K562 (cell line): Measurements from ENCODE around the gene DOCK1. TPM values are rescaled to one million over a fixed set of nuclear protein-coding genes. Genes with fewer than 3 reads are reported as not detected.

Experiments used
- ATAC-seq: fragments of 200-7000 bp; cut with Tn5 transposase; 3 replicates; pipeline ENCODE4 v1.9.1; 2020; ENCODE audit warnings: moderate library complexity
- BruUV-seq: library from RNA; stranded (reverse); fragments of 400-500 nt; replicated peaks from 2 replicates; lab custom pipeline; 2021; lab: Mats Ljungman, UMichigan
- CTCF ChIA-PET: fragments of 300-600 bp; formaldehyde crosslinking; extraction: SDS; loops from one replicate; lab custom pipeline; 2021; ENCODE audit warnings: low intra/inter-chr PET ratio; lab: Yijun Ruan, JAX
- POLR2A ChIA-PET: fragments of 300-600, 350-650 bp; sonication (Branson Sonifier 250); formaldehyde crosslinking; extraction: SDS; loops from one replicate; lab custom pipeline; 2021; ENCODE audit warnings: antibody characterized with exemption, inconsistent platforms; lab: Yijun Ruan, JAX
- DNase-seq, 4 experiments: peaks; one replicate each; pipeline versions ENCODE4 v3.0.0 to v3.0.0-alpha.2; 2011 to 2018; ENCODE audit warnings: low spot score in 3 of 4, mixed read lengths in 3 of 4; ENCODE audit errors: extremely low read depth in 1 of 4
- FAIRE-seq: peaks from 2 replicates; lab custom pipeline; 2011; peaks lifted over from hg19 to GRCh38; lab: Jason Lieb, UNC
- H2AFZ ChIP-seq: 2 replicates; pipeline ENCODE4 v1.6.0; 2011; ENCODE audit warnings: low read depth, low read length, control low read depth, inconsistent platforms
- H3K27ac ChIP-seq: fragments of 200-600 bp; 3 replicates; pipeline ENCODE4 v1.8.0; 2011; ENCODE audit warnings: low read depth, mild to moderate bottlenecking, control low read depth, inconsistent platforms, low read length, moderate library complexity, mixed read lengths; ENCODE audit errors: extremely low read depth
- H3K27me3 ChIP-seq, 2 experiments: fragments of 300-600 bp in 1 of 2; 2 replicates in 1 of 2; 3 replicates in 1 of 2; pipeline versions ENCODE4 v1.6.0 to v1.8.0; 2011; ENCODE audit warnings: inconsistent platforms in 2 of 2, low read length in 2 of 2, mild to moderate bottlenecking in 1 of 2, mixed read lengths in 1 of 2, moderate library complexity in 1 of 2; ENCODE audit not compliant: control insufficient read depth in 2 of 2, insufficient read depth in 2 of 2
- H3K36me3 ChIP-seq: fragments of 300-600 bp; 3 replicates; pipeline ENCODE4 v1.8.0; 2011; ENCODE audit warnings: mild to moderate bottlenecking, low read length, inconsistent platforms; ENCODE audit not compliant: control insufficient read depth, insufficient read depth
- H3K4me1 ChIP-seq, 2 experiments: fragments of 200-600 bp in 1 of 2; replicated peaks in 1 of 2; 2 replicates in 1 of 2; 3 replicates in 1 of 2; pipeline versions ENCODE4 v1.5.1 to v1.8.0; 2011; ENCODE audit warnings: inconsistent platforms in 2 of 2, low read length in 2 of 2, mild to moderate bottlenecking in 1 of 2, mixed read lengths in 1 of 2, moderate library complexity in 1 of 2; ENCODE audit not compliant: control insufficient read depth in 2 of 2, insufficient read depth in 2 of 2
- H3K4me2 ChIP-seq: 2 replicates; pipeline ENCODE4 v1.6.1; 2011; ENCODE audit warnings: low read length, control low read depth, inconsistent platforms, mixed read lengths; ENCODE audit not compliant: insufficient read depth
- H3K4me3 ChIP-seq: fragments of 200-600 bp; sonication (generic), shearing (Covaris generic); 2 replicates; pipeline ENCODE4 v1.5.1; 2016; ENCODE audit warnings: control low read depth, inconsistent platforms
- H3K79me2 ChIP-seq: fragments of 200-600 bp; 3 replicates; pipeline ENCODE4 v1.8.0; 2011; ENCODE audit warnings: low read length, inconsistent platforms; ENCODE audit not compliant: control insufficient read depth, insufficient read depth
- H3K9ac ChIP-seq, 2 experiments: 2 replicates each; pipeline versions ENCODE4 v1.6.0 to v1.6.1; 2011; ENCODE audit warnings: low read depth in 2 of 2, low read length in 2 of 2, control low read depth in 1 of 2, inconsistent platforms in 1 of 2, mild to moderate bottlenecking in 1 of 2, mixed read lengths in 1 of 2; ENCODE audit not compliant: insufficient read depth in 1 of 2
- H3K9me1 ChIP-seq: one replicate; pipeline ENCODE4 v1.6.0; 2011; ENCODE audit warnings: inconsistent platforms, mild to moderate bottlenecking, low read length, moderate library complexity; ENCODE audit not compliant: control insufficient read depth, insufficient read depth
- H3K9me3 ChIP-seq: replicated peaks from 2 replicates; pipeline ENCODE4 v1.5.1; 2011; ENCODE audit warnings: low read depth, low read length, inconsistent platforms; ENCODE audit not compliant: control insufficient read depth, insufficient read depth
- H4K20me1 ChIP-seq: replicated peaks from 2 replicates; pipeline ENCODE4 v1.6.1; 2011; ENCODE audit warnings: low read length, inconsistent platforms, mixed read lengths; ENCODE audit not compliant: control insufficient read depth, insufficient read depth
- BRD9 ChIP-seq: fragments of 450-650 bp; IDR thresholded peaks from 2 replicates; pipeline ENCODE4 v1.6.1; 2018; ENCODE audit warnings: low read depth; ENCODE audit not compliant: partially characterized antibody
- ETV5 ChIP-seq: sonication (generic); formaldehyde crosslinking; IDR thresholded peaks from 2 replicates; pipeline ENCODE4 v1.4.0; 2020; ENCODE audit warnings: low read depth, mild to moderate bottlenecking, missing genetic modification reagents
- NONO ChIP-seq, 2 experiments: fragments of 200-400 bp in 1 of 2; fragments of 450-650 bp in 1 of 2; formaldehyde crosslinking in 1 of 2; IDR thresholded peaks; 2 replicates each; pipeline ENCODE4 v1.6.1; 2017; ENCODE audit warnings: low read depth in 2 of 2, mild to moderate bottlenecking in 2 of 2, moderate library complexity in 2 of 2, low read length in 1 of 2
- NR1H2 ChIP-seq: sonication (generic); formaldehyde crosslinking; IDR thresholded peaks from 2 replicates; pipeline ENCODE4 v1.4.0; 2020; ENCODE audit warnings: mild to moderate bottlenecking, missing genetic modification reagents
- POLR3A ChIP-seq: IDR thresholded peaks from 2 replicates; pipeline ENCODE4 v1.6.1; 2011; ENCODE audit warnings: borderline replicate concordance, mild to moderate bottlenecking, moderate library complexity; ENCODE audit not compliant: insufficient read length, insufficient read depth; ENCODE audit errors: extremely low read depth
- POU5F1 ChIP-seq: fragments of 150-350 bp; IDR thresholded peaks from 2 replicates; pipeline ENCODE4 v1.6.1; 2014; ENCODE audit warnings: borderline replicate concordance, low read length, low read depth, mild to moderate bottlenecking; ENCODE audit not compliant: partially characterized antibody
- SAFB ChIP-seq: fragments of 200-400 bp; formaldehyde crosslinking; IDR thresholded peaks from 2 replicates; pipeline ENCODE4 v1.6.1; 2017; ENCODE audit warnings: low read depth, low read length, borderline replicate concordance
- SIX5 ChIP-seq, 2 experiments: IDR thresholded peaks; 2 replicates each; pipeline ENCODE4 v1.6.1; 2011; ENCODE audit warnings: low read length in 2 of 2, borderline replicate concordance in 1 of 2, low read depth in 1 of 2, mild to moderate bottlenecking in 1 of 2, moderate library complexity in 1 of 2; ENCODE audit not compliant: insufficient read depth in 1 of 2
- SMARCB1 ChIP-seq: IDR thresholded peaks from 2 replicates; pipeline ENCODE4 v1.6.1; 2011; ENCODE audit warnings: improper control_type of control experiment, low read depth; ENCODE audit not compliant: insufficient read length
- SMARCE1 ChIP-seq: fragments of 450-650 bp; IDR thresholded peaks from 2 replicates; pipeline ENCODE4 v1.7.1; 2016; ENCODE audit warnings: mild to moderate bottlenecking
- in situ Hi-C: fragments of 300-500 bp; cut with MboI; formaldehyde crosslinking; loops from 4 replicates; pipeline ENCODE4 v1.15.0; 2018; ENCODE audit warnings: inconsistent platforms, mixed read lengths
- intact Hi-C: fragments of 100-400 bp; cut with micrococcal nuclease; formaldehyde crosslinking; loops from 2 replicates; pipeline ENCODE4 v1.14.2; 2022
- polyA plus RNA-seq, 8 experiments: library from polyadenylated mRNA; depleted of rRNA in 4 of 8; stranded (reverse) in 5 of 8; unstranded in 3 of 8; fragments of >200 nt; fragmentation: Nextera tagmentation in 2 of 8; fragmentation: Illumina TruSeq in 1 of 8; extraction: Ambion mirVana in 2 of 8; extraction: Trizol in 1 of 8; gene quantifications; 2 replicates each; pipeline versions ENCODE4 v1.2.1 to v1.2.3, GENCODE V29; 2011 to 2014; ENCODE audit warnings: inconsistent platforms in 1 of 8, missing spikeins in 1 of 8
- total RNA-seq, 7 experiments: library from RNA; depleted of rRNA in 6 of 7; stranded (reverse); fragments of >200 nt in 6 of 7; fragmentation: Illumina TruSeq in 2 of 7; extraction: Trizol in 2 of 7; gene quantifications; 2 replicates each; pipeline versions ENCODE4 v1.2.1 to v1.2.3, GENCODE V29; 2011 to 2021; ENCODE audit warnings: low replicate concordance in 1 of 7
- TF ChIP-seq, protein P1 (sequence below), 2 experiments: fragments of 450-650 bp; formaldehyde crosslinking in 1 of 2; IDR thresholded peaks; 2 replicates each; pipeline versions ENCODE4 v1.4.0 to v1.6.1; 2014 to 2020; ENCODE audit warnings: mild to moderate bottlenecking in 2 of 2, borderline replicate concordance in 1 of 2, low read depth in 1 of 2
- TF ChIP-seq, protein P2 (sequence below): fragments of 250-450 bp; sonication (Bioruptor Pico); IDR thresholded peaks from 2 replicates; pipeline ENCODE4 v1.8.0; 2021; ENCODE audit warnings: mild to moderate bottlenecking, moderate library complexity

Gene DOCK1
- total and polyA plus RNA-seq, 9 of the 15 experiments (the other 6 are each of a cell fraction or from before 2014, with no cell fraction given) = 0.31 TPM; not detected in 8

DNA sequence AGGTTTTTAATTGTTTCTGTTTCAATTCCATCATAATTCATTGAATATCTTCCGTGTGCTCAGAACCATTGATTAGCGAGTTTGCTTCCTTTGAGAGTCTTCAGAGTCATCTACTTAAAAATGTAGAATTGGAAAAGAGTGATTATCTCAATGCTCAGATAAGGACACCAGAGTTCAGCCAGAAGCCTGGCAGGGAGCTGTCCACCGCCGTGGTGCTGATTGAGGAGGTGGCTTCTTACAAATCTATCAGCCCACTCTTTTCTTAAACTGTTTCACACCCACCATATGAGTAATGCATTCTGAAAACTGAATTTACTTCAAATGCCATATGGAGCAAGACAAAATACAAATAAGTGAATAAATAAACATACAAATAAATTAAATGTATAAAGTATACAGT is 211.9 kb downstream of the DOCK1 start (continued):
- TF ChIP-seq, protein P1, sequence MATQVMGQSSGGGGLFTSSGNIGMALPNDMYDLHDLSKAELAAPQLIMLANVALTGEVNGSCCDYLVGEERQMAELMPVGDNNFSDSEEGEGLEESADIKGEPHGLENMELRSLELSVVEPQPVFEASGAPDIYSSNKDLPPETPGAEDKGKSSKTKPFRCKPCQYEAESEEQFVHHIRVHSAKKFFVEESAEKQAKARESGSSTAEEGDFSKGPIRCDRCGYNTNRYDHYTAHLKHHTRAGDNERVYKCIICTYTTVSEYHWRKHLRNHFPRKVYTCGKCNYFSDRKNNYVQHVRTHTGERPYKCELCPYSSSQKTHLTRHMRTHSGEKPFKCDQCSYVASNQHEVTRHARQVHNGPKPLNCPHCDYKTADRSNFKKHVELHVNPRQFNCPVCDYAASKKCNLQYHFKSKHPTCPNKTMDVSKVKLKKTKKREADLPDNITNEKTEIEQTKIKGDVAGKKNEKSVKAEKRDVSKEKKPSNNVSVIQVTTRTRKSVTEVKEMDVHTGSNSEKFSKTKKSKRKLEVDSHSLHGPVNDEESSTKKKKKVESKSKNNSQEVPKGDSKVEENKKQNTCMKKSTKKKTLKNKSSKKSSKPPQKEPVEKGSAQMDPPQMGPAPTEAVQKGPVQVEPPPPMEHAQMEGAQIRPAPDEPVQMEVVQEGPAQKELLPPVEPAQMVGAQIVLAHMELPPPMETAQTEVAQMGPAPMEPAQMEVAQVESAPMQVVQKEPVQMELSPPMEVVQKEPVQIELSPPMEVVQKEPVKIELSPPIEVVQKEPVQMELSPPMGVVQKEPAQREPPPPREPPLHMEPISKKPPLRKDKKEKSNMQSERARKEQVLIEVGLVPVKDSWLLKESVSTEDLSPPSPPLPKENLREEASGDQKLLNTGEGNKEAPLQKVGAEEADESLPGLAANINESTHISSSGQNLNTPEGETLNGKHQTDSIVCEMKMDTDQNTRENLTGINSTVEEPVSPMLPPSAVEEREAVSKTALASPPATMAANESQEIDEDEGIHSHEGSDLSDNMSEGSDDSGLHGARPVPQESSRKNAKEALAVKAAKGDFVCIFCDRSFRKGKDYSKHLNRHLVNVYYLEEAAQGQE (IDR thresholded peaks at IDR 0.05; ENCODE audit: borderline replicate concordance) = peak; percentile 95
- TF ChIP-seq, protein P1 (CRISPR knock-in tag; IDR thresholded peaks at IDR 0.05; ENCODE audit: low read depth) = peak; percentile 82
- TF ChIP-seq, all 486 proteins: peak for 3

DNA sequence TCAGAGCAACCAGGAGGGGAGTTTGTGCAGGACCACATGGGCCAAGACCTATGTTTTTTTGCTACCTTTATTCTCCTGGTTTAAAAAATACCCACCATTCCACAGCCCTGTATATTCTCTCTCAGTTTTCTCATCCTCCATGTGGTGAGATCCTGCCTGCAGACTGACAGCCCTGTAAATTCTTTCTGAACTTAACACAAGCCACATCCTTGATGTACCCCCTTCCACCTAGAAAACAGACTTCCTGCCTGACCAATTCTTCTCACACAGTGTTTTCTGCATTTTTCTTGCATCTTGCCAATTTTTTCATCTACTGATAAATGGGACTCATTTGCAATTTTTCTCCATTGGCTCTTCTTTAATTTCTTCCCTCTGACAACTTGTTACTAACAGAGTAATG is 212.8 kb downstream of the DOCK1 start:
- intact Hi-C loops = no loop called here
- ATAC-seq (no peak), FAIRE-seq (no peak), DNase-seq (no peak)
- Histone ChIP-seq H3K9me1 (no peaks in the 10 kb centered on the region), H3K9ac (no peak overlapping the region), H3K9me3 (no peaks in the 10 kb centered on the region), H3K27me3 (no peaks in the 10 kb centered on the region), H2AFZ (no peak overlapping the region), H3K4me2 (no peak overlapping the region), H3K27ac (no peak overlapping the region), H3K79me2 (no peaks in the 10 kb centered on the region), H3K4me1 (no peaks in the 10 kb centered on the region), H4K20me1 (no peaks in the 10 kb centered on the region), H3K4me3 (no peak overlapping the region), H3K36me3 (no peaks in the 10 kb centered on the region)
- in situ Hi-C loops = no loop called here
- ChIA-PET POLR2A (no interaction called here), CTCF (no interaction called here)
- BruUV-seq = no TSS peak
- TF ChIP-seq SIX5 (IDR thresholded peaks at IDR 0.05; ENCODE audit: borderline replicate concordance in 1 of 2, insufficient read depth in 1 of 2, low read depth in 1 of 2, low read length in 2 of 2) (no peak), BRD9 (no peak), SAFB (no peak), NR1H2 (CRISPR knock-in tag) (no peak), SMARCE1 (no peak), ETV5 (CRISPR knock-in tag) (no peak), POLR3A (no peak), SMARCB1 (no peak), POU5F1 (no peak), NONO (IDR thresholded peaks at IDR 0.05; ENCODE audit: low read depth in 2 of 2, low read length in 1 of 2) (no peak)
- TF ChIP-seq, protein P2, sequence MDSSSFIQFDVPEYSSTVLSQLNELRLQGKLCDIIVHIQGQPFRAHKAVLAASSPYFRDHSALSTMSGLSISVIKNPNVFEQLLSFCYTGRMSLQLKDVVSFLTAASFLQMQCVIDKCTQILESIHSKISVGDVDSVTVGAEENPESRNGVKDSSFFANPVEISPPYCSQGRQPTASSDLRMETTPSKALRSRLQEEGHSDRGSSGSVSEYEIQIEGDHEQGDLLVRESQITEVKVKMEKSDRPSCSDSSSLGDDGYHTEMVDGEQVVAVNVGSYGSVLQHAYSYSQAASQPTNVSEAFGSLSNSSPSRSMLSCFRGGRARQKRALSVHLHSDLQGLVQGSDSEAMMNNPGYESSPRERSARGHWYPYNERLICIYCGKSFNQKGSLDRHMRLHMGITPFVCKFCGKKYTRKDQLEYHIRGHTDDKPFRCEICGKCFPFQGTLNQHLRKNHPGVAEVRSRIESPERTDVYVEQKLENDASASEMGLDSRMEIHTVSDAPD (CRISPR knock-in tag) = no peak
